HG02759 (cell line): ENCODE measurements around the gene EML6.

Source experiments
- ATAC-seq: cut with Tn5 transposase; IDR thresholded peaks from one replicate; pipeline ENCODE4 v1.9.1; 2021; ENCODE audit warnings: mild to moderate bottlenecking, moderate library complexity; ENCODE audit not compliant: unreplicated experiment

EML6 gene

GRCh38 chr2:54902763-54903162 lies 179.3 kb downstream of the EML6 start:
- ATAC-seq: no peak

- no peak for ATAC-seq
Measured at GRCh38 chr2:54903736-54904554, 180.5 kb downstream of the EML6 start.

GRCh38 chr2:54904836-54905235 lies 181.4 kb downstream of the EML6 start:
- no peak for ATAC-seq

- no peak for ATAC-seq
Measured at GRCh38 chr2:54906716-54907115, 183.3 kb downstream of the EML6 start.

- no peak for ATAC-seq
Measured at GRCh38 chr2:54907663-54908062, 184.2 kb downstream of the EML6 start.

- ATAC-seq: no peak
Measured at GRCh38 chr2:54908591-54908990, 185.1 kb downstream of the EML6 start.

GRCh38 chr2:54909001-54909400 lies 185.5 kb downstream of the EML6 start:
- no peak for ATAC-seq

- no peak for ATAC-seq
Measured at GRCh38 chr2:54912305-54912704, 188.8 kb downstream of the EML6 start.

- ATAC-seq: no peak
Measured at GRCh38 chr2:54912893-54913292, 189.4 kb downstream of the EML6 start.

GRCh38 chr2:54914637-54915036 lies 191.2 kb downstream of the EML6 start:
- ATAC-seq: no peak

GRCh38 chr2:54915101-54915500 lies 191.6 kb downstream of the EML6 start:
- ATAC-seq: no peak

GRCh38 chr2:54916637-54917036 lies 193.2 kb downstream of the EML6 start:
- no peak for ATAC-seq

GRCh38 chr2:54918647-54919280 lies 195.3 kb downstream of the EML6 start:
- no peak for ATAC-seq

GRCh38 chr2:54920660-54921059 lies 197.2 kb downstream of the EML6 start:
- ATAC-seq: no peak

GRCh38 chr2:54924121-54924520 lies 200.7 kb downstream of the EML6 start:
- no peak for ATAC-seq

GRCh38 chr2:54925022-54925421 lies 201.6 kb downstream of the EML6 start:
- ATAC-seq: no peak

- no peak for ATAC-seq
Measured at GRCh38 chr2:54927085-54927750, 203.8 kb downstream of the EML6 start.

GRCh38 chr2:54927751-54928615 lies 204.5 kb downstream of the EML6 start:
- ATAC-seq: no peak

- no peak for ATAC-seq
Measured at GRCh38 chr2:54928719-54929118, 205.3 kb downstream of the EML6 start.

- ATAC-seq: no peak
Measured at GRCh38 chr2:54931473-54931872, 208.0 kb downstream of the EML6 start.

- ATAC-seq: no peak
Measured at GRCh38 chr2:54935389-54935788, 211.9 kb downstream of the EML6 start.
